Chondrocyte (in vitro differentiated cells): ENCODE data around the gene INPP5F. TPM values are rescaled to one million over a fixed set of nuclear protein-coding genes. Genes with fewer than 3 reads are reported as not detected.
A peak's percentile ranks its signal among the peaks of the same experiment; 100 is the strongest.

Experiments
- DNase-seq: peaks from one replicate; pipeline ENCODE4 v3.0.0; 2021; ENCODE audit warnings: mixed read lengths, low spot score
- H3K27ac Mint-ChIP-seq: one replicate; pipeline ENCODE4 v1.8.0; 2021; ENCODE audit warnings: mild to moderate bottlenecking, moderate library complexity, mixed read lengths; ENCODE audit not compliant: unreplicated experiment
- H3K27me3 Mint-ChIP-seq: 2 replicates; pipeline ENCODE4 v1.8.0; 2021; ENCODE audit warnings: low read depth, mixed read lengths
- H3K36me3 Mint-ChIP-seq: 2 replicates; pipeline ENCODE4 v1.8.0; 2021; ENCODE audit warnings: low read depth, mixed read lengths
- H3K4me1 Mint-ChIP-seq: 2 replicates; pipeline ENCODE4 v1.8.0; 2021; ENCODE audit warnings: low read depth, mild to moderate bottlenecking, mixed read lengths
- H3K4me3 Mint-ChIP-seq: one replicate; pipeline ENCODE4 v1.8.0; 2021; ENCODE audit warnings: mild to moderate bottlenecking, moderate library complexity, mixed read lengths; ENCODE audit not compliant: unreplicated experiment
- H3K9me3 Mint-ChIP-seq: 2 replicates; pipeline ENCODE4 v1.8.0; 2021; ENCODE audit warnings: low read depth, mixed read lengths
- CTCF ChIP-seq: fragments of 200-600 bp; sonication (generic); IDR thresholded peaks from 2 replicates; pipeline ENCODE4 v1.5.0; 2021; ENCODE audit warnings: antibody characterized with exemption, mild to moderate bottlenecking, moderate library complexity
- total RNA-seq: library from RNA; stranded (reverse); gene quantifications from 3 replicates; pipeline ENCODE4 v1.2.1, GENCODE V29; 2021

INPP5F gene
- total RNA-seq, 1 donor from 2014 or later: 56.4 TPM

GRCh38 chr10:119738962-119739361 is 13.1 kb downstream of the INPP5F start:
- Mint-ChIP-seq H3K27ac (peak overlapping the region; percentile 89), H3K27me3 (no peaks in the 10 kb centered on the region), H3K9me3 (no peaks in the 10 kb centered on the region), H3K4me3 (no peak overlapping the region), H3K36me3 (no peaks in the 10 kb centered on the region), H3K4me1 (peaks cover 66% of the 10 kb centered on the region)
- TF ChIP-seq CTCF: no peak
- DNase-seq: no peak

DNA sequence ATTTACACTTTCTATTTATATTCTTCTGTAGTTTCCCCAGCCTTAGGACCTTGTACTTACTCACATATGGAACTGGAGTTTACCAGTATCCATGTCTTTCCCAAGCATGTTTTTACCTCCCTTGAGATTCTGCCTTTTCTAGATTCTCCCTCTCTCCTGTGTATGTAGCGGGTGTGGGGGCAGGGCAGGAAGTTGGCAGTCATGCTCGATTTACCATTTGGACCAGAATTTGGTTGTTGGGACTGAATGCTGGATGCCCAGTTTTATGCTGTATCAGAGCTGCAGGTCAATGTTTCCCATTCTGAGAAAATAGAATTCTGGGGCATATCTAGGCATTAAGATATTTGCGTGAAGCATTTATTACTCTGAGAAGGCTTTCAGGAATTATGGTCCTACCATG is 14.2 kb downstream of the INPP5F start:
- Mint-ChIP-seq H3K27ac (no peak overlapping the region), H3K36me3 (no peaks in the 10 kb centered on the region), H3K4me3 (no peak overlapping the region), H3K4me1 (peaks cover 59% of the 10 kb centered on the region), H3K9me3 (no peaks in the 10 kb centered on the region), H3K27me3 (no peaks in the 10 kb centered on the region)
- no peak for DNase-seq
- TF ChIP-seq CTCF: no peak

DNA sequence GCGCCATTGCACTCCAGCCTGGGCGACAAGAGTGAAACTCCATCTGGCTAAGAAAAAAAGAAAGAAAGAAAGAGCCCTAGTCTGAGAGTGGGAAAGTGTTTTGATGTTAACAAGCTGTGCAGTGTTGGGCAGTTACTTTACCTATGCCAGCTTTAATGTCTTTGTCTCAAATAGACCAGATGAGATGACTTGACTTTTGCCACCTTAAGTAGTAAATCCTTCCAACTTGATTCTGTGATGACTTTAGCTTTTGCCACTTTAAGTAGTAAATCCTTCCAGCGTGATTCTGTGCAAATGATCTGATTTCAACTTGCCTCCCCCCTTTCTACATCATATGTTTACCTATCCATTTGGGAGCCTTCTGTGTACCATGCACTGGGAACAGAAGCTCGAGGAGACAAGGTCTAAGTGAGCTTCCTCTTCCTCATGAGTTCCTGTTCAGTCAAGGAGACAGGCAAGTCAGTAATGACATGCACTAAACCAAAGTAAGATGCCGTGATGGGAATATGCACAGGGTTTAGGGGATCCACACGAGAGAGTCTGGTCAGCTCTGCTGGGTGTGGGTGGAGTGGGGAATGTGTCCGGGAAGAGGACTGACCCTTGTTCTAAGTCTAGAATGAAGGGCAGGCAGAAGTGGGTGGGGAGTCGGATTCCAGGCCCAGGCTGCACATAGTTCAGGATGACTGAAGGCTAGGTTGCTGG is 17.2 kb downstream of the INPP5F start:
- no peaks in the 10 kb centered on the region for H3K9me3 Mint-ChIP-seq
- no peak for DNase-seq
- H3K27ac Mint-ChIP-seq: peak overlapping the region; percentile 93
- peaks cover 35% of the 10 kb centered on the region for H3K4me1 Mint-ChIP-seq
- TF ChIP-seq CTCF: no peak
- H3K4me3 Mint-ChIP-seq: peak overlapping the region; percentile 10
- H3K27me3 Mint-ChIP-seq: no peaks in the 10 kb centered on the region
- H3K36me3 Mint-ChIP-seq: no peaks in the 10 kb centered on the region

GRCh38 chr10:119747940-119748339 is 22.1 kb downstream of the INPP5F start:
- DNase-seq: no peak
- no peaks in the 10 kb centered on the region for H3K27me3 Mint-ChIP-seq
- TF ChIP-seq CTCF: no peak
- no peaks in the 10 kb centered on the region for H3K36me3 Mint-ChIP-seq
- no peak overlapping the region for H3K4me3 Mint-ChIP-seq
- H3K9me3 Mint-ChIP-seq: no peaks in the 10 kb centered on the region
- H3K4me1 Mint-ChIP-seq: peaks cover 22% of the 10 kb centered on the region
- H3K27ac Mint-ChIP-seq: no peak overlapping the region

DNA sequence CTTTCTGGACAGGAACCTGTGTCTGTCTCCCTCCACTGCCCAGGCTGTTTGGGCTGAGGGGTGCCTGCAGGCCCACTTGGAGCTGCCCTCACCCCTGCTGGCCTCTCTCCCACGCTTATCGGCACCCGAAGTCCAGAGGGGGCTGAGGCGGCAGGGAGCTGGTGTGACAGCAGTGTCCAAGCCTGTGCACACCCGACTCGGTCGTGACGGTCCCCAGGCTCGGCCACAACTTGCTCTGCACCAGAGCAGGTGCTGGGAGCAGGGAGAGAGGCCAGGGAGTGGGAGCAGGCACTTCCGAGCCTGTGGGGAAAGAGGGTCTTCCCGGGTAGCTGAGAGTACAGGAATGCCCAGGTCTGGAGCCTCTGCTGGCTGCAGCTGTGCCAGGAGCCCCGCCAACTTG is 23.0 kb downstream of the INPP5F start:
- Mint-ChIP-seq H3K27ac (no peak overlapping the region), H3K4me1 (peaks cover 20% of the 10 kb centered on the region), H3K4me3 (no peak overlapping the region), H3K36me3 (no peaks in the 10 kb centered on the region), H3K27me3 (no peaks in the 10 kb centered on the region), H3K9me3 (no peaks in the 10 kb centered on the region)
- no peak for TF ChIP-seq CTCF
- DNase-seq: no peak
